Fibroblast of lung (primary cell): ENCODE results near the gene CYTH4. TPM values are rescaled to one million over a fixed set of nuclear protein-coding genes. Genes with fewer than 3 reads are reported as not detected.

Source experiments
- DNase-seq, 2 donors: peaks; one replicate each; pipeline versions ENCODE4 v3.0.0 to v3.0.0-alpha.2; 2010; ENCODE audit warnings: low read depth in 2 of 2
- H2AFZ ChIP-seq: 2 replicates; pipeline ENCODE4 v1.5.1; 2012; ENCODE audit warnings: low read length, control low read depth, inconsistent platforms
- H3K27ac ChIP-seq: 2 replicates; pipeline ENCODE4 v1.5.1; 2011; ENCODE audit warnings: low read length, control low read depth; ENCODE audit not compliant: insufficient read depth
- H3K27me3 ChIP-seq: 2 replicates; pipeline ENCODE4 v1.5.1; 2011; ENCODE audit warnings: mild to moderate bottlenecking, low read length; ENCODE audit not compliant: control insufficient read depth, insufficient read depth
- H3K36me3 ChIP-seq: 2 replicates; pipeline ENCODE4 v1.5.1; 2011; ENCODE audit warnings: low read length; ENCODE audit not compliant: control insufficient read depth, insufficient read depth
- H3K4me1 ChIP-seq: 2 replicates; pipeline ENCODE4 v1.5.1; 2011; ENCODE audit warnings: low read length; ENCODE audit not compliant: control insufficient read depth, insufficient read depth; ENCODE audit errors: extremely low read depth
- H3K4me2 ChIP-seq: 2 replicates; pipeline ENCODE4 v1.5.1; 2011; ENCODE audit warnings: low read length, control low read depth; ENCODE audit not compliant: insufficient read depth; ENCODE audit errors: extremely low read depth
- H3K4me3 ChIP-seq, 4 experiments: fragments of 200-600 bp in 1 of 4; sonication (generic) in 1 of 4; replicated peaks in 1 of 4; 2 replicates each; pipeline ENCODE4 v1.5.1; 2011 to 2016; ENCODE audit warnings: low read length in 4 of 4, low read depth in 3 of 4, mild to moderate bottlenecking in 3 of 4, control low read depth in 2 of 4, inconsistent platforms in 1 of 4, mixed read lengths in 1 of 4; ENCODE audit not compliant: insufficient read depth in 1 of 4; ENCODE audit errors: control extremely low read depth in 1 of 4
- H3K79me2 ChIP-seq: 2 replicates; pipeline ENCODE4 v1.5.1; 2012; ENCODE audit warnings: mild to moderate bottlenecking, low read length, inconsistent platforms; ENCODE audit not compliant: control insufficient read depth, insufficient read depth
- H3K9ac ChIP-seq: 2 replicates; pipeline ENCODE4 v1.5.1; 2011; ENCODE audit warnings: mild to moderate bottlenecking, low read length, control low read depth; ENCODE audit not compliant: insufficient read depth
- H3K9me3 ChIP-seq: 2 replicates; pipeline ENCODE4 v1.5.1; 2012; ENCODE audit warnings: low read depth, low read length; ENCODE audit not compliant: control insufficient read depth, insufficient read depth
- H4K20me1 ChIP-seq: 2 replicates; pipeline ENCODE4 v1.5.1; 2011; ENCODE audit warnings: low read length; ENCODE audit not compliant: control insufficient read depth, insufficient read depth; ENCODE audit errors: extremely low read depth
- CTCF ChIP-seq, 2 donors: IDR thresholded peaks in 1 of 2; conservative IDR thresholded peaks in 1 of 2; 1 replicate in 1 of 2; 2 replicates in 1 of 2; pipeline ENCODE4 v1.5.1; 2011 to 2012; ENCODE audit warnings: low read length in 2 of 2, control low read depth in 1 of 2, inconsistent platforms in 1 of 2, low read depth in 1 of 2, mild to moderate bottlenecking in 1 of 2
- EZH2 ChIP-seq: IDR thresholded peaks from 2 replicates; pipeline ENCODE4 v1.5.1; 2012; ENCODE audit warnings: low read length, control low read depth, mild to moderate bottlenecking; ENCODE audit errors: missing control alignments
- polyA plus RNA-seq, 2 donors: library from polyadenylated mRNA; depleted of rRNA in 1 of 2; stranded (reverse) in 1 of 2; unstranded in 1 of 2; fragments of >200 nt; gene quantifications; 2 replicates each; pipeline ENCODE4 v1.2.1, GENCODE V29; 2011 to 2012; ENCODE audit warnings: missing spikeins in 1 of 2
- total RNA-seq: library from RNA; depleted of rRNA; stranded (reverse); fragments of >200 nt; gene quantifications from 2 replicates; pipeline ENCODE4 v1.2.1, GENCODE V29; 2014

The CYTH4 gene
- total and polyA plus RNA-seq, 2 donors (not counting 1 experiment from before 2014, with no cell fraction given): under 0.01 TPM; not detected in 1

GRCh38 chr22:37363261-37363992 is 81.1 kb downstream of the CYTH4 start:
- Histone ChIP-seq H2AFZ (no peak overlapping the region), H3K4me1 (no peaks in the 10 kb centered on the region), H3K27me3 (peaks cover 22% of the 10 kb centered on the region), H3K9ac (no peak overlapping the region), H3K4me3 (no peak overlapping the region), H3K9me3 (no peaks in the 10 kb centered on the region), H4K20me1 (no peaks in the 10 kb centered on the region), H3K27ac (no peak overlapping the region), H3K36me3 (no peaks in the 10 kb centered on the region), H3K4me2 (no peak overlapping the region), H3K79me2 (no peaks in the 10 kb centered on the region)
- DNase-seq: no peak
- no peak for TF ChIP-seq EZH2
- no peak for TF ChIP-seq CTCF (conservative IDR thresholded peaks at IDR 0.05 in 1 of 2, IDR thresholded peaks at IDR 0.05 in 1 of 2; ENCODE audit: low read depth in 1 of 2, low read length in 2 of 2)

Other genes with a start within 250 kb of the CYTH4 start
- 19.3 and 19.5 TPM in 2 replicates for gene KCTD17, start 230.8 kb upstream of the CYTH4 start, total RNA-seq
- gene KCTD17, start 230.8 kb upstream of the CYTH4 start, polyA plus RNA-seq: 10.6 and 19.2 TPM in 2 replicates
- not detected in 2 replicates for gene TMPRSS6, start 172.8 kb upstream of the CYTH4 start, total RNA-seq
- not detected in 2 replicates for gene TMPRSS6, start 172.8 kb upstream of the CYTH4 start, polyA plus RNA-seq
- gene IL2RB, start 132.6 kb upstream of the CYTH4 start, total RNA-seq: not detected in 2 replicates
- 0.03 and 0.07 TPM in 2 replicates for gene IL2RB, start 132.6 kb upstream of the CYTH4 start, polyA plus RNA-seq
- 3.5 and 4.6 TPM in 2 replicates for gene C1QTNF6, start 94.3 kb upstream of the CYTH4 start, total RNA-seq
- gene C1QTNF6, start 94.3 kb upstream of the CYTH4 start, polyA plus RNA-seq: 3.0 and 7.4 TPM in 2 replicates
- not detected in 2 replicates for gene SSTR3, start 70.0 kb upstream of the CYTH4 start, total RNA-seq
- gene SSTR3, start 70.0 kb upstream of the CYTH4 start, polyA plus RNA-seq: not detected in 2 replicates
- 1.5 and 2.1 TPM in 2 replicates for gene RAC2, start 38.2 kb upstream of the CYTH4 start, total RNA-seq
- 10.5 and 10.9 TPM in 2 replicates for gene RAC2, start 38.2 kb upstream of the CYTH4 start, polyA plus RNA-seq
- under 0.01 TPM in 2 replicates for gene ELFN2, start 145.0 kb downstream of the CYTH4 start, total RNA-seq
- 0.02 and 0.10 TPM in 2 replicates for gene ELFN2, start 145.0 kb downstream of the CYTH4 start, polyA plus RNA-seq
- gene MFNG, start 203.9 kb downstream of the CYTH4 start, total RNA-seq: under 0.01 TPM in 1 of 2 replicates, not detected in the other
- gene MFNG, start 203.9 kb downstream of the CYTH4 start, polyA plus RNA-seq: 0.15 TPM in 1 of 2 replicates, not detected in the other
- 1.3 and 2.3 TPM in 2 replicates for gene CARD10, start 236.9 kb downstream of the CYTH4 start, total RNA-seq
- 1.6 and 2.7 TPM in 2 replicates for gene CARD10, start 236.9 kb downstream of the CYTH4 start, polyA plus RNA-seq